AG04450 (cell line): ENCODE data around the gene DNAH6. TPM values are rescaled to one million over a fixed set of nuclear protein-coding genes. Genes with fewer than 3 reads are reported as not detected.

ENCODE experiments used
- CTCF ChIA-PET: fragments of 300-600, 350-600 bp; formaldehyde crosslinking; extraction: SDS; loops from one replicate; lab custom pipeline; 2022; ENCODE audit warnings: antibody characterized with exemption, inconsistent platforms; lab: Charles Lee
- POLR2A ChIA-PET: fragments of 350-600 bp; formaldehyde crosslinking; extraction: SDS; loops from one replicate; lab custom pipeline; 2021; ENCODE audit warnings: antibody characterized with exemption, inconsistent platforms; lab: Yijun Ruan, JAX
- DNase-seq: peaks from one replicate; pipeline ENCODE4 v3.0.0-alpha.2; 2011; ENCODE audit warnings: low read depth, low spot score
- H3K27ac ChIP-seq: one replicate; pipeline ENCODE4 v1.5.1; 2012; ENCODE audit warnings: low read depth, low read length, control low read depth
- H3K27me3 ChIP-seq: one replicate; pipeline ENCODE4 v1.6.0; 2012; ENCODE audit warnings: low read length; ENCODE audit not compliant: control insufficient read depth, insufficient read depth
- H3K4me3 ChIP-seq: 2 replicates; pipeline ENCODE4 v1.5.1; 2011; ENCODE audit warnings: mild to moderate bottlenecking, low read depth, low read length, control low read depth
- H3K9me3 ChIP-seq: 2 replicates; pipeline ENCODE4 v1.5.1; 2012; ENCODE audit warnings: low read length; ENCODE audit not compliant: control insufficient read depth, insufficient read depth
- CTCF ChIP-seq: IDR thresholded peaks from 2 replicates; pipeline ENCODE4 v1.5.1; 2011; ENCODE audit warnings: low read depth, low read length, control low read depth, inconsistent platforms
- polyA plus RNA-seq: library from polyadenylated mRNA; depleted of rRNA; stranded (reverse); fragments of >200 nt; gene quantifications from 2 replicates; pipeline ENCODE4 v1.2.3, GENCODE V29; 2011

Gene DNAH6
- polyA plus RNA-seq, 1 experiment, result 0.02 TPM

DNA sequence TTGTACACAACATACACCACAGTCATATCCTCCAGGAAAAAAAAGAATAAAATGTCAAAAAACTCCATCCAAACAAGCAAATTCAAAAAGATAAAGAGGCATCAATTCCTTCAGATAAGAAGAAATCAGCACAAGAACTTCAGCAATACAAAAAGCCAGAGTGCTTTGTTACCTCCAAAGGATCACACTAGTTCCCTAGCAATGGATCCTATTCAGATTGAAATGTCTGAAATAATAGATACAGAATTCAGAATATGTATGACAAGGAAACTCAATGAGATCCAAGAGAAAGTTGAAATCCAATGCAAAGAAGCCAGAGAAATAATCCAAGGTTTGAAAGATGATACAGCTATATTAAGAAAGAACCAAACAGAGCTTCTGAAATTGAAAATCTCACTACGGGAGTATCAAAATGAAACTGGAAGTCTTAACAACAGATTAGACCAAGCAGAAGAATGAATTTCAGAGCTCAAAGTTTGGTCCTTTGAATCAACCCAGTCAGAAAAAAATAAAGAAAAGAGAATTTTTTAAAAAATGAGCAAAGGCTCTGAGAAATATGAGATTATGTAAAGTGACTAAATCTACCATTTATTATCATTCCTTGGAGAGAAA is 284.0 kb downstream of the DNAH6 start:
- no peak for DNase-seq
- TF ChIP-seq CTCF, result no peak
- Histone ChIP-seq H3K27me3 (no peaks in the 10 kb centered on the region), H3K4me3 (no peak overlapping the region), H3K9me3 (peaks cover 5% of the 10 kb centered on the region; the same call in 1 of the 2 replicates), H3K27ac (no peak overlapping the region)
- CTCF ChIA-PET, result no interaction called here
- POLR2A ChIA-PET, result no interaction called here

DNA sequence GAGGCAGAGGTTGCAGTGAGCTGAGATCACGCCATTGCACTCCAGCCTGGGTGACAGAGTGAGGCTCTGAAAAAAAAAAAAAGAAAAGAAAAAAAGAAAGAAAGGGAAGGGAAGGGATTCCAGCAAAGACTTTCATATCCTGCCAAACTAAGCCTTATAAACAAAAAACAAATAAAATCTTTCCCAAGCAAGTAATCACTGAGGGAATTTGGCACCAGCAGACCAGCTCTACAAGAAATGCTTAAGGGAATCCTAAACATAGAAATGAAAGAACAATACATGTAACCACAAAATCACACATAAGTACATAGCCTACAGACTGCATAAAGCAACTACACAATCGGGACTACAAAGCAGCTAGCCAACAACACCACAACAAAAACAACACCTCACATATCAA is 285.5 kb downstream of the DNAH6 start:
- DNase-seq, result no peak
- TF ChIP-seq CTCF, result no peak
- H3K4me3 ChIP-seq, result no peak overlapping the region
- ChIA-PET CTCF (interaction anchor here (0.7 kb wide), 1 partner anchor 12 kb away, joined by 3 read pairs; no protein-coding TSS in a partner anchor), POLR2A (interaction anchor here (0.7 kb wide), 1 partner anchor 36 kb away, joined by 6 read pairs; no protein-coding TSS in a partner anchor)
- peaks cover 5% of the 10 kb centered on the region; the same call in 1 of the 2 replicates for H3K9me3 ChIP-seq
- no peak overlapping the region for H3K27ac ChIP-seq
- H3K27me3 ChIP-seq, result no peaks in the 10 kb centered on the region

DNA sequence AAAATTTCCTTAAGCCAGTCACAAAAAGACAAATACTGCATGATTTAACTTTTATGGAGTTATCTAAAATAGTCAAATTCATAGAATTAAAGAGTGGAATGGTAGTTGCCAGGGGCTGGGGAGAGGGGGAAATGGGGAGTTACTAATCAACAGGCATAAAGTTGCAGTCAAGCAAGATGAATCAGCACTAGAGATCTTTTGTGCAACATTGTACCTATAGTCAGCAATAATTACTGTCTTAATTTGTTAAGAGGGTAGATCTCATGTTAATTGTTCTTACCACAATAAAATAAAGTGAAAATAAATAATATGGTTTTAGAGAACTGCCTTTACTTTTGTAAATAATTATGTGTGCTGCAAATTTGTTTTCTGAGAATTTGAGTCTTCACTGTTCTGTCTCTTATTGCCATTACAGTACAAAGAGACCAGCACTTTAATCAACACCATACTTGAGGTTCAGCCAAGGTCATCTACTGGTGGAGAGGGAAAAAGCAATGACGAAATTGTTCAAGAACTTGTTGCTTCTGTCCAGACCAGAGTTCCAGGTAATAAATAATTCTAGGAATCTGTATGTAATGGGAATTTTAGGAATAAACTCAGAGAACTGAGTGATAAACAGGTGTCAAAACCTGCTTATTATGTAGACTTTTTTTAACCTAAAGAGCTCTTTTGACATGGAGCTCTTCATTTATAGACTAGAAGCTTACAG is 289.1 kb downstream of the DNAH6 start:
- Histone ChIP-seq H3K9me3 (peaks cover 5% of the 10 kb centered on the region; the same call in 1 of the 2 replicates), H3K4me3 (no peak overlapping the region), H3K27ac (no peak overlapping the region), H3K27me3 (no peaks in the 10 kb centered on the region)
- CTCF ChIA-PET, result interaction anchor here (1.0 kb wide), 1 partner anchor 121 kb away, joined by 3 read pairs; no protein-coding TSS in a partner anchor
- DNase-seq, result no peak
- POLR2A ChIA-PET, result no interaction called here
- TF ChIP-seq CTCF, result no peak

GRCh38 chr2:84807063-84807485 is 290.8 kb downstream of the DNAH6 start:
- peak overlapping the region; percentile 99 for H3K27ac ChIP-seq
- TF ChIP-seq CTCF, result no peak
- ChIA-PET CTCF (no interaction called here), POLR2A (interaction anchor here (0.6 to 1.4 kb wide), 8 partner anchors 27 to 131 kb away, joined by 3 to 10 read pairs (median 4); no protein-coding TSS in a partner anchor)
- H3K4me3 ChIP-seq, result peak overlapping the region; percentile 27
- H3K9me3 ChIP-seq, result no peaks in the 10 kb centered on the region
- H3K27me3 ChIP-seq, result no peaks in the 10 kb centered on the region
- peak; percentile 97 for DNase-seq

- Histone ChIP-seq H3K9me3 (no peaks in the 10 kb centered on the region), H3K27me3 (no peaks in the 10 kb centered on the region), H3K27ac (peak overlapping the region; percentile 60), H3K4me3 (no peak overlapping the region)
- ChIA-PET POLR2A (no interaction called here), CTCF (no interaction called here)
- DNase-seq, result no peak
- TF ChIP-seq CTCF, result no peak
These were observed 292.0 kb downstream of the DNAH6 start for GRCh38 chr2:84808279-84808678.
